LNCAP (cell line): ENCODE measurements around the gene SNX9.

Source experiments
- CTCF ChIP-seq: fragments of 450-650 bp; IDR thresholded peaks from 2 replicates; pipeline ENCODE4 v1.5.1; 2017; ENCODE audit warnings: mild to moderate bottlenecking

SNX9 gene

GRCh38 chr6:157951828-157952227 lies 128.8 kb downstream of the SNX9 start:
- TF ChIP-seq CTCF, result no peak

DNA sequence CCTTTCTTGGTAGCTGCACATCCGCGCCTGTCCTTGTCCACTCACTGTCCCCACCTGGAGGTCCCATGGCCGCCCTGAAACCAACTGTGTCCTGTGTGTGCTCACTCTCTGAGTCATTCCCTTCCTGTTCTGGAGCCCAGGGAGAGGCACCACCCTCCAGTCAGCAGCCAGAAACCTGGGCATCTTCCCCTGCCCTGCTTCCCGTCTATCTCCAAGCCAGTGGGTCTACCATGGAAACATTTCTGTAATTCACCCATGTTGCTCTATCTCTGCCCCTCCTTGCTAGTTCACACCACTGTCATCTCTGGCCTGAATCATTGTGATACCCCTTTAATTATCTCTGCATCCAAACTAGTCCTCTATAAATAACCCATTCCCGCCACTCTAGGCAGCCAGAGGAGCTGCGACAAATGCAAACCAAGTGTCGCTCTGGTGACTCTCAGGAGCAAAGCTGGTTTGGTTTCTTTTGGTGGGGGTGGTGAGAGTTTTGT lies 129.9 kb downstream of the SNX9 start:
- no peak for TF ChIP-seq CTCF

DNA sequence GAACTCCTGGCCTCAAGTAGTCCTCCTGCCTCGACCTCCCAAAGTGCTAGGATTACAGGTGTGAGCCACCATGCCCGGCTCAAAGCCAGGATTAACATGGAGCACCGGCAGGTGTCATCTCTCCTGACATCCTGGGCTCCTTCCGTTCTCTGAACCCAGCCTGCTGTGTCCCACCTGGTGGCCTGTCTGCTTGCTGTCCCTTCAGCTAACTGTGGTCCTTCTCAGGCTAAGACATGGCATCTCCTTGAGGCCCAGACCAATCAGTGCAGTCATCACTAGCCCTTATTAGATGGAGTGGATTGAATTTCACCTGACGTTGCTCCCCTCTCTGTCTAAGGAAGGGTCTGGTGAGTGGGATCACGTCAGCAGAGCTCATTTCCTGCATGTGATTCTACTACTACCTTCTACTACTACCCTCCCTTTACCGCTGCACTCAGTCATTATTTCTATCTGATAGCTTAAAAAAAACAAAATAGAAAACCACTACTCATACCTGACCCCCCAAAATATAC lies 130.6 kb downstream of the SNX9 start:
- TF ChIP-seq CTCF, result no peak

GRCh38 chr6:157954150-157955117 lies 131.4 kb downstream of the SNX9 start:
- no peak for TF ChIP-seq CTCF

- TF ChIP-seq CTCF, result no peak
These were observed 132.6 kb downstream of the SNX9 start for GRCh38 chr6:157955675-157956074.

GRCh38 chr6:157956171-157956730 lies 133.2 kb downstream of the SNX9 start:
- no peak for TF ChIP-seq CTCF

- TF ChIP-seq CTCF, result no peak
These were observed 136.6 kb downstream of the SNX9 start for GRCh38 chr6:157959451-157960227.
